Measurements from ENCODE around the gene HDDC2. TPM values are rescaled to one million over a fixed set of nuclear protein-coding genes. Genes with fewer than 3 reads are reported as not detected.

The HDDC2 gene
- total and polyA plus RNA-seq, 2 experiments from 2014 or later, result 55.1 to 83.2 TPM

- no peak for DNase-seq
- no peak overlapping the region for H3K9ac ChIP-seq
- no peak for TF ChIP-seq EZH2phosphoT487 (IDR thresholded peaks at IDR 0.05; ENCODE audit: insufficient read depth, low read depth)
- H3K9me2 ChIP-seq (ENCODE audit: insufficient read depth), result 0 out of 2 replicates have a peak, but pooled peaks cover 3% of the 10 kb centered on the region
- no peak overlapping the region for H3K4me2 ChIP-seq (ENCODE audit: unreplicated experiment)
- no peaks in the 10 kb centered on the region for H3K36me3 ChIP-seq (ENCODE audit: low read depth)
- H3K4me1 ChIP-seq (ENCODE audit: insufficient read depth), result peaks cover 19% of the 10 kb centered on the region
- no peaks in the 10 kb centered on the region for H4K20me1 ChIP-seq (ENCODE audit: insufficient read depth)
- WGBS, 2 experiments (ENCODE audit: low coverage in 1 of 2, low lambda C conversion rate in 2 of 2, missing lambda C conversion rate in 2 of 2), result 91% methylated on average over 3 of the region's 3 CpGs
- in situ Hi-C loops (cut with MboI), result no loop called here
- no peak overlapping the region for H3K27ac ChIP-seq
- H2AFZ ChIP-seq, result no peak overlapping the region
- H3K27me3 ChIP-seq (replicated peaks; ENCODE audit: insufficient read depth), result no peaks in the 10 kb centered on the region
- H3K79me2 ChIP-seq (ENCODE audit: insufficient read depth), result no peaks in the 10 kb centered on the region
- H3K9me3 ChIP-seq (ENCODE audit: low read depth), result no peaks in the 10 kb centered on the region
- no peaks in the 10 kb centered on the region for H3F3A ChIP-seq (ENCODE audit: insufficient read depth)
- no peak overlapping the region for H3K4me3 ChIP-seq
Observed at GRCh38 chr6:125254321-125254720, 47.4 kb downstream of the HDDC2 start.

GRCh38 chr6:125253881-125254280, 47.9 kb downstream of the HDDC2 start:
- no peak overlapping the region for H3K4me2 ChIP-seq (ENCODE audit: unreplicated experiment)
- H3K79me2 ChIP-seq (ENCODE audit: insufficient read depth), result no peaks in the 10 kb centered on the region
- no peaks in the 10 kb centered on the region for H3F3A ChIP-seq (ENCODE audit: insufficient read depth)
- no peak overlapping the region for H2AFZ ChIP-seq
- H3K9ac ChIP-seq, result no peak overlapping the region
- H3K27me3 ChIP-seq (replicated peaks; ENCODE audit: insufficient read depth), result no peaks in the 10 kb centered on the region
- no peak for DNase-seq
- 91 to 100% methylated on average over 2 of the region's 2 CpGs for WGBS, 2 experiments (ENCODE audit: low coverage in 1 of 2, low lambda C conversion rate in 2 of 2, missing lambda C conversion rate in 2 of 2)
- H3K9me2 ChIP-seq (ENCODE audit: insufficient read depth), result 0 out of 2 replicates have a peak, but pooled peaks cover 3% of the 10 kb centered on the region
- no peaks in the 10 kb centered on the region for H3K36me3 ChIP-seq (ENCODE audit: low read depth)
- H3K4me1 ChIP-seq (ENCODE audit: insufficient read depth), result peaks cover 19% of the 10 kb centered on the region
- H3K9me3 ChIP-seq (ENCODE audit: low read depth), result no peaks in the 10 kb centered on the region
- no peak overlapping the region for H3K27ac ChIP-seq
- no peak overlapping the region for H3K4me3 ChIP-seq
- in situ Hi-C loops (cut with MboI), result no loop called here
- no peak for TF ChIP-seq EZH2 (IDR thresholded peaks at IDR 0.05; ENCODE audit: insufficient read depth, poor library complexity, severe bottlenecking)
- no peak for TF ChIP-seq EZH2phosphoT487 (IDR thresholded peaks at IDR 0.05; ENCODE audit: insufficient read depth, low read depth)
- H4K20me1 ChIP-seq (ENCODE audit: insufficient read depth), result no peaks in the 10 kb centered on the region

- no peaks in the 10 kb centered on the region for H3K9me3 ChIP-seq (ENCODE audit: low read depth)
- no peak overlapping the region for H3K27ac ChIP-seq
- no peaks in the 10 kb centered on the region for H3K9me2 ChIP-seq (ENCODE audit: insufficient read depth)
- in situ Hi-C loops (cut with MboI), result no loop called here
- H3F3A ChIP-seq (ENCODE audit: insufficient read depth), result no peaks in the 10 kb centered on the region
- H3K27me3 ChIP-seq (replicated peaks; ENCODE audit: insufficient read depth), result no peaks in the 10 kb centered on the region
- no peak overlapping the region for H3K4me2 ChIP-seq (ENCODE audit: unreplicated experiment)
- no peak for TF ChIP-seq EZH2phosphoT487 (IDR thresholded peaks at IDR 0.05; ENCODE audit: insufficient read depth, low read depth)
- TF ChIP-seq EZH2 (IDR thresholded peaks at IDR 0.05; ENCODE audit: insufficient read depth, poor library complexity, severe bottlenecking), result no peak
- no peaks in the 10 kb centered on the region for H4K20me1 ChIP-seq (ENCODE audit: insufficient read depth)
- no peak overlapping the region for H3K4me3 ChIP-seq
- 94 to 97% methylated on average over 1 of the region's 1 CpG for WGBS, 2 experiments (ENCODE audit: low coverage in 1 of 2, low lambda C conversion rate in 2 of 2, missing lambda C conversion rate in 2 of 2)
- H3K79me2 ChIP-seq (ENCODE audit: insufficient read depth), result no peaks in the 10 kb centered on the region
- no peak for DNase-seq
- no peak overlapping the region for H2AFZ ChIP-seq
- H3K9ac ChIP-seq, result no peak overlapping the region
- peaks cover 19% of the 10 kb centered on the region for H3K4me1 ChIP-seq (ENCODE audit: insufficient read depth)
- no peaks in the 10 kb centered on the region for H3K36me3 ChIP-seq (ENCODE audit: low read depth)
Observed at GRCh38 chr6:125252891-125253290, 48.9 kb downstream of the HDDC2 start.

- Histone ChIP-seq H3K27me3 (replicated peaks; ENCODE audit: insufficient read depth) (no peaks in the 10 kb centered on the region), H3K79me2 (ENCODE audit: insufficient read depth) (no peaks in the 10 kb centered on the region), H3F3A (ENCODE audit: insufficient read depth) (no peaks in the 10 kb centered on the region), H3K27ac (no peak overlapping the region), H3K9me3 (ENCODE audit: low read depth) (no peaks in the 10 kb centered on the region), H3K9me2 (ENCODE audit: insufficient read depth) (no peaks in the 10 kb centered on the region), H4K20me1 (ENCODE audit: insufficient read depth) (no peaks in the 10 kb centered on the region), H3K36me3 (ENCODE audit: low read depth) (no peaks in the 10 kb centered on the region), H3K4me1 (ENCODE audit: insufficient read depth) (peaks cover 19% of the 10 kb centered on the region), H3K4me3 (no peak overlapping the region), H3K4me2 (ENCODE audit: unreplicated experiment) (peak overlapping the region; percentile 8), H2AFZ (peak overlapping the region; percentile 67), H3K9ac (no peak overlapping the region)
- TF ChIP-seq EZH2phosphoT487 (IDR thresholded peaks at IDR 0.05; ENCODE audit: insufficient read depth, low read depth) (no peak), EZH2 (IDR thresholded peaks at IDR 0.05; ENCODE audit: insufficient read depth, poor library complexity, severe bottlenecking) (no peak)
- DNase-seq, result peak; percentile 22
- in situ Hi-C loops (cut with MboI), result no loop called here
- WGBS, 2 experiments (ENCODE audit: low coverage in 1 of 2, low lambda C conversion rate in 2 of 2, missing lambda C conversion rate in 2 of 2), result 24 to 27% methylated on average over 6 of the region's 6 CpGs
Observed at GRCh38 chr6:125251516-125252220, 50.1 kb downstream of the HDDC2 start.

Measured in GM23248 (cell line).